ENCODE measurements around the gene CYP19A1. TPM values are rescaled to one million over a fixed set of nuclear protein-coding genes. Genes with fewer than 3 reads are reported as not detected.
"Not testable (repeated sequence)": the region's sequence is repeated elsewhere in the genome, so short reads cannot be mapped to it uniquely, and the experiment has no call there.

CYP19A1 gene
- total RNA-seq, 1 experiment from 2014 or later, result not detected

DNA sequence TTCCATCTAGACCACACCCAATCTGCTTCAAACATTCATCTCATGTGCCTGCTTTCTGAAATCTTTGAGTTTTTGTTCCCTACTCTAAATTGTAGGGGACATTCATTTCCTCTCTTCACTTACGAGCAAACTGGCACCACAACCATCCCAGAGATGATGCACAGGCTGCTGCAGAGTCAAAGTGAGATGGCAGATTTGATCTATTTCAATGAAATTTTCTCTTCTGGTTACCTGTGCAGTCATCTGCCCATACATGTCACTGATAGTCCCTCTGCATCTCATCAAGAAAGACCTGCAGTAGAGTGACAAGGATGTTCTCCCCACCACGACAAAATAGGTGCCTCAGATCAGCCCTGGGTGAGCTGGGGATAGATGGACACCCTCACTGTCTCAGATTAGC, 125.5 kb downstream of the CYP19A1 start:
- DNase-seq (ENCODE audit: low spot score), result no peak

DNA sequence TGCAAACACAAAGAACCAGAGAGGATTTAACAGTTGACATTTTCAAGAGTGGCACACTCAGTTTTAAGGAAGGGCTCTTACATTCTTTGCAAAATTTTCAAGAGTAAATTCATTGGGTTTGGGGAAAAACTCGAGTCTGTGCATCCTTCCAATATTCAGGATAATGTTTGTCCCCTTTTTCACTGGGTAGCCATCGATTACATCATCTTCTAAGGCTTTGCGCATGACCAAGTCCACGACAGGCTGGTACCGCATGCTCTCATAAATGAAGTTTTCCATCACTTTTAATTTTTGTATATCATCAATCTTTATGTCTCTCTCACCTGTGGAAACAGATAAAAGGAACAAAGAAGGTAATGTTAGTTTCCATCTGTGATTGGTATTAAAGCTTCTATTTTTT, 126.2 kb downstream of the CYP19A1 start:
- no peak for DNase-seq (ENCODE audit: low spot score)

DNA sequence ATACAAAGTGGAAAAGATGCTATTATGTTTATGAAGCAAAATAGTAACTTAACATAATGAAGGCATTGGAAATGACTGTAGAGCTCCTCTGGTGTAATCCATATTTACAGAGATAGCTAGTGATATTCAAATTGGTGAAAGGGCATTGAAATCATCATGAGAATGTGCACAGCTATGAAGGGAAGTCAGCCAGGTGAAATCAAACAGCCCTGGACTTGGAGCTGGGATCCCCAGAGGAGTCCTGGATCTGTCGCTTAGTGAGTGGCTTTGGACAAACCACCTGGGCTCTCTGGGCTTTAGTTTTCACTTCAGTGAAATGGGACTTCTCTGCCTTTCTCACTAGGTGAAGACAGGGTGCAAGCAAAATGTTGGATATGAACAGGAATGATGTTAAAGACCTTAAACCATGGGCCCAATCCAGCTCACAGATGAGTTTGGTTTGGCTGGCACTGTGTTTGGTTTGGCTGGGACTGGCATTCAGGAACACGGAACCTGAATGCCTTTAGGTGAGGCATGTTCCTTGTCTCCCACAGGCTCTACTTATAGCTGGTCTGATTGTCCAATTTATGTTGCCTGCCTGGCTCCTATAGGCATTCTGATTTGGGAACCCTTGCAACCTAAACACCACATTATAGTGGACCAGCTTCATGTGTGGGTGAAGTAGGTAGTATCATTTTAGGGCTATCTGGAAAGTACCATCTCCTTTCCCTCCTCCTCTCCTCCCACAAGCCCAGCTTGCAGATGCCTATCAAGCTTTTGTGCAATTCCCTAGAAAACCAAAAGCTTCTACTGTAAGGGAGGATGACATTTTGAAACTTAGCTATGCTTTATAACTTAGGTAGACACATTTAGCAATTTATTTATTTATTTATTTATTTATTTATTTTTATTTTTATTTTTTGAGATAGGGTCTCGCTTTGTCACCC, 133.1 kb downstream of the CYP19A1 start:
- no peak for DNase-seq (ENCODE audit: low spot score)

DNA sequence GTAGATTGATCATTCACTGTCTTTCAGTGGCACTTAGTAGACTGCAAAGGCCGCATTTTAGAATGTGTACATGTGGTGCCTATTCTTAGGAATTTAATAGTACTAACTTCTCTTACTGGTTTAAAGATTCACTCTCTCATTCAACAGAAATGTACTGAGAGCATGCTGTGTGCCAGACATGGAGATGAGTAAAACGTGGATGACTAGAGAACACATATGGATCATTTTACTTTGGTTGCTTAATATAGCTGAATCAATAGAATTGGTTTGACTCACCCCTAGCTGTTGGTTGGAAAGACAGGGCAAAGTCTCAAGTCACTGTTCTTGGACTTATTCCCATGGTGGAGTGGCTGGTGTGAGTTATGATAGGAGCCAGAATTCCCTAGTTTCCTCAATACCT, 134.6 kb downstream of the CYP19A1 start:
- DNase-seq (ENCODE audit: low spot score), result no peak

DNA sequence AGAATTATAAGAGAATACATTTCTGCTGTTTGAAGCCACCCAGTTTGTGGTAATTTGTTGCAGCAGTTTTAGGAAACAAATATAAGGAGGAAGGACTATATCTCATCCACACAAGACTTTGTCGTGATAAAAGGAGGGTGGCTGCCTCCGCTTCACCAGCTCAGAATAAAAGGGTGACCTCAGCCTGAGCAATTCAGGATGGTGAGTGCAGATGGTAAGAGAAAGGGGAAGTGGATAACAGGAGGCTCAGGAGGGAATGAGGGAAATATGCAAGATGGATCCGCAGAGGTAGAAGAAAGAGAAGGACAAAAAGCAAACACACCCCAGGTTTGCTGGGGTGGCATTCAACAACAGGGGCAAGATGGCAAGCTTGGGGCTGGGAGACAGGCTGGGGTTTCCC, 135.6 kb downstream of the CYP19A1 start:
- DNase-seq (ENCODE audit: low spot score), result no peak

DNA sequence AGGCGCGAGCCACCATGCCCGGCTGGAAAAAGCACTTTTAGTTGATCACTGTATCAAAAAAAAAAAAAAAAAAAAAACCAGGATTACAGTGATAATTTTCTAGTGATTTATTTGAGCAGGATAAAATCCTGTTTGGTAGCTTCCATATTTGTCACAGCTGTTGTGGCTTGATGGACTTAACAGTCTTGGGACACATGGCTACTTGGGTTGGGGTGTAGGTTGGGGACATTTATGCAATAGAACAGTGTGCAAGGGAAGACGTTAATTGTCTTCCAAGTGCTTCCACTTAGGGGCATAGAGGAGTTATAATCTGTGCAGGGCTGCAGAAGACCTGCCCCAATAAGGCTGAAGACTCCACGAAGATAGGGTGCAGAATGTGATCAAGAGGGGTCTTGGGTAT, 136.8 kb downstream of the CYP19A1 start:
- DNase-seq (ENCODE audit: low spot score), result no peak

DNA sequence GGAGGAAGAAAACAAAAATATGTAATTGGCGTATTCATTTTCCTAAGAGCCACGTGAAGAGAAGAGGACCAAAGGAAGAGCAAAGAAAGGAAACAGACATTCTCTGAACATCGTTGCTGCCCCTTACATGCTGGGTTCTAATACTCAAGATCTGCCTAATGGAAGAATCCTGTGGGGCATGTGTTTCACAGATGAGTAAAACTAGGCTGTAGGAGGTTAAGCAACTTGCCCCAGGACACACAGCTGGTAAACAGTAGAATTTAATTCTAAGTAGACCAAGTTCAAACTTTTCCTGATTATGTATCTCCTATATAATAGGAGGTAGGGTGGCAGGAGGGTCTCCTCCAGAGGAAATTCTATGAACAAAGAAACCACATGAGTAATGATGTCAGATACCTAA, 137.6 kb downstream of the CYP19A1 start:
- no peak for DNase-seq (ENCODE audit: low spot score)

DNA sequence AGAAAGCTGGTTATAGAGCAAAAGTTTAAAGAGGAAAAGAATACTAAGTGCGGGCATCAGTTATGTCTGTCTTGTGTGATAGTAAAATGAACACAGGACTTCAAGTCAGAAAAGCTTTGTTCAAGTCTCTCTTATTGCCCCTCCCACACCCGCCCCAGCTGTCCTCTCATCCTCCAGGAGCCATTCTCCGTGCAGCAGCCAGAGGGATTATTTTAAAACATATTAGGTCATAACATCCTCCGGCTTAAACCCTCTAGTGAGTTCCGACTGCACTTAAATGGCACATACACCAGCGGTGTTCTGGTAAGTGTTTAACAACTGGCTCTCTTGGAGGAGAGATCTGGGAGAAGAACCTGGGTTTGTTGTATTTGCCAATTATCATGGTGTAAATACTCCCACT, 138.9 kb downstream of the CYP19A1 start:
- no peak for DNase-seq (ENCODE audit: low spot score)

DNA sequence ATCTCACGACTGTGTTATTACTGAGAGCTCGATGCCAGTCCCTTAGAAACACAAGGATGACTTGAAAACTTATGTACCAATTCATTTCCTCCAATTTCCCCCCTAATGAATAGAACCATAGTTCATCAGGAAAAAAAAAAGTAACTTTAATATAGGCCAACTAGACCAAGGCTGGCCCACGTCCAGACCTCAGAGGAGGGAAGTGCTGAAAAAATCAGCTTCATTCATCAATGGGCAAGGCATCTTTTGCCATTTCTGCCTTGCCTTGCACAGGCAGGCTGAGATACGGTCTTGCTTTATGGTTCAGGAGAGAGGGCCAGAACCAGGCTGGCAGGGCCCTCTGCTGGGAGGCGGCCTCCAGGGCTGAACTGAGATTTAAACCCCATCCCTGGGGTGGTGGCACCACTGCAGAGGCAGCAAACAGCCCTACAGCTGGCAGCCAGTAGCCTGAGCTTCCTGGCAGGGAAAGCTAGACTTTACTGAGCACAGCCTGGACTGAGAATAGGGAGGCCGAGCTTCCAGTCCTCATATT, 139.6 kb downstream of the CYP19A1 start:
- no peak for DNase-seq (ENCODE audit: low spot score)

DNA sequence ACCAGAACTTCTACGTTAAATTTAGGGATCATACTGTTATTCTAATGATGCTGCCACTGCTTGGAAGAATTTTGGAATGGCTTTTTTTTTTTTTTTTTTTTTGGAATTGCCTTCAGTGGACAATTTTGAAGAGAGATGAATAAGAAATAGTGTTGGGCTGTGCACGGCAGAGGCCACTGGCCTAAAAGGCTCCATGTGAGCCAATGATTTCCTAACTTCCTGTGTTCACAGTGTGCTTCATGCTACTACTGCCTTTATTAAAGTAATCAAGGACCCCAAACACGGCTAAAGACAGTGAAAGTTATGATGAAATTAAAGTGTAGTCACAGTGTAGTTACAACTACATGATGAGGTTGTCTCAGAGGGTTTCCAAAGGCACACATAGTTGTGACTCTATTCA, 142.9 kb downstream of the CYP19A1 start:
- no peak for DNase-seq (ENCODE audit: low spot score)

DNA sequence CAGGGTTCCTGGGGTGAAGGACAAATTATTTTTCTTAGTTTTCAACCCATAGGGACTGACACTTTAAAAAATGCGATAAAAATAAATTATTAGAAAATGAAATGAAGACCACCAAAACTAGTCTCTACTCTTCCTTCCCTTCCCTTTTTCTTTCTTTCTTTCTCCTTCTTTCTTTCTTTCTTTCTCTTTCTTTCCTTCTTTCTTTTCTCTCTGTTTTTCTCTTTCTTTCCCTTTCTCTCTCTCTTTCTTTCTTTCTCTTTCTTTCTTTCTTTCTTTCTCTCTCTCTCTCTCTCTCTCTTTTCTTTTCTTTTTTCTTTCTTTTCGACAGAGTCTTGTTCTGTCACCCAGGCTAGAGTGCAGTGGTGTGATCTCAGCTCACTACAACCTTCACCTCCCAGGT, 144.4 kb downstream of the CYP19A1 start:
- DNase-seq (ENCODE audit: low spot score), result no peak

DNA sequence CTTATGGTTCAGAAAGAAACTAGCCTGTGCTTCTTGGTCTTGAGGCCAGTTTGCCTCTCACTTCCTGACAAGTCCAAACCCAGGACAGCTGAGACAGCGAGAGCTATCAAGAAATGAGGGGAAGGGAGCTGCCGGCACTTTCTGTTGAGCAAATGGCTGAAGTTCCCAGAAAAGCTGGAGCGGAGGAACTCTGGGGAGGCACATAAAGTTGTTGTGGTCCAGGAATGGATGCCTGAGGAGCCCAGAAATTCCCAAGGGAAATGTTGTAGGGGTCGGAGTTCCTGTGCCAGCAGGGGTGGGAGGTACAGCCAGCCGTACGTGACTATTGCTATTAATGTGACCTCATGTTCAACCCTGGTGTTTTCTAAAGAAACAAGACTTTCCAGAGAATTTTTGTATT, 144.9 kb downstream of the CYP19A1 start:
- DNase-seq (ENCODE audit: low spot score), result no peak

DNA sequence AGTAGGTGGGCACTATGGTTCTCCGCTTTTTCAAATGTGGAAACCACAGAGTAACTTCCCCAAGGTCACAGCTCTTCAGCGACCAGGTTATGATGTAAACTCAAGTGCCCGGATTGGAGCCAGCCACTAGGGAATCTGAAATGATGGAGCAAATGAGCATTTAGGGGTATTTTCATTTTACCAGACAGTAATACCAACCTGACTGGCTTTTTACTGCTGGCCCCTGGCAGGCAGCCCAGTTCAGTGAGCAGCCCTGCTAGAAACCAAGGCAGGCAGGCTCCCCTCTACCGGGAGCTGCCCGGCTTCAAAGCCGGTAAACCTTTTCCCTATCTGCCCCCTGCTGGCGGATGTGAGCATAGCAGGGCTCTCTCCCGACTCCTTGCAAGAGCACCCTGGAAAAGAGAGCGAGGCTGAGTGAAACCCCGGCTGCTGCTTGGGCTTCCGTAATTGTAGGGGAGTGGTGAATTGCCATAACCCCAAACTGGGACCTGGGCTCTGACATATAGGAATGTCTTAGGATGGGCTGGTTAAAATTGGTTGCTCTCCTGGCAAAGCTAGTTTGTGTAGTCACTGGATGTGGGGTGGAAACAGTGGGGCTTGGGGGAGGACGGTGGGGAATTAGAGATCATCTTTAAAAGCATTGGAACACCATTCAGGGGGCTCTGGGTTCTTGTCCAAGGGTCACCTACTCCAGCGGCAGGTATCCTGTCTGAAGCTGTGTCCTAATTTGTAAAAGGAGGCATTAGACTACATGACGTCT, 145.7 kb downstream of the CYP19A1 start:
- peak; percentile 92 for DNase-seq (ENCODE audit: low spot score)

DNA sequence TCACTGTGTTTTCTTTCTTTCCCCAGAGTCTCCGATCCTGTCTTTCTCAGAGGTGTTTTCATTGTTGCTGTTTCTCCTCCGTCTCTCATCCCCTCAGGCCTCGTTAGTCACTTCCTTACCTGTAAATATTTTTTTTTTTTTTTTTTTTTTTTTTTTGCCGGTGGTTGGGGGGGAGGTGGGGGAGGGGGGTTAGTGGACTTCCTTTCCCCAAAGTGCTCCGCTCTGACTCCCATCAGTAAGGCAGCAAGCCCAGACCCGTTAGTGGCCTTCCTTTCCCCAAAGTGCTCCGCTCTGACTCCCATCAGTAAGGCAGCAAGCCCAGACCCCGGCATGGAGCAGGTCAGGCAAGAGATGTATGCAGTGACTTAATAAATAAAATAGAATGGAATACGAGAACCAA, 146.6 kb downstream of the CYP19A1 start:
- no peak for DNase-seq (ENCODE audit: low spot score)

DNA sequence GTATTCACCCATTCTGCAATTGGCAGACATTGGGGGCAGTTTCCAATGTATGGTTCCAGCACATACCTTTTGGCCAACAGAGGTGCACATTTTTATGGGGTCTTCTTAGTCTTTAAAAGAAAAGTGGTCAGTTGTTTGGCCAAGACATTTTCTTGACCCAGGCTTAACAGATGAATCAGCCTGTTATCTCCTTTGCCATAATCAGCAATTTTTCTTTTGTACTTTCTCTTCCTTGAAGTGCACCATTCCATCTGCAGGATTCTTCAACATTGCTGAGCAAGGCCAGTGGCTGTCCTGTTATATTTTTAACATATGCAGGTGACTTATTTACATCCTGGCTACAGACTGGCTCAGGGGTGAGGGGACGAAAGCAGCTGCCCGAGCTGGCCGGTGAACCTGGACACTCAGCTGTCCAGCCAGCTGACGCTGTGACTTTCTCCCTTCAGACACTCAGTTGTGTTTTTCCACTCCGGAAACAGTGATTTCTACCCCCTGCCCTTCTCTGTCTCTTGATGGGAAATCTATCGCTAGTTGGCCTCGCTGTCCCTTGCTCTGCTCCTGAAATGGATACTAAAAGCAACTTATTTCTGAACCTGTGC, 147.2 kb downstream of the CYP19A1 start:
- no peak for DNase-seq (ENCODE audit: low spot score)

DNA sequence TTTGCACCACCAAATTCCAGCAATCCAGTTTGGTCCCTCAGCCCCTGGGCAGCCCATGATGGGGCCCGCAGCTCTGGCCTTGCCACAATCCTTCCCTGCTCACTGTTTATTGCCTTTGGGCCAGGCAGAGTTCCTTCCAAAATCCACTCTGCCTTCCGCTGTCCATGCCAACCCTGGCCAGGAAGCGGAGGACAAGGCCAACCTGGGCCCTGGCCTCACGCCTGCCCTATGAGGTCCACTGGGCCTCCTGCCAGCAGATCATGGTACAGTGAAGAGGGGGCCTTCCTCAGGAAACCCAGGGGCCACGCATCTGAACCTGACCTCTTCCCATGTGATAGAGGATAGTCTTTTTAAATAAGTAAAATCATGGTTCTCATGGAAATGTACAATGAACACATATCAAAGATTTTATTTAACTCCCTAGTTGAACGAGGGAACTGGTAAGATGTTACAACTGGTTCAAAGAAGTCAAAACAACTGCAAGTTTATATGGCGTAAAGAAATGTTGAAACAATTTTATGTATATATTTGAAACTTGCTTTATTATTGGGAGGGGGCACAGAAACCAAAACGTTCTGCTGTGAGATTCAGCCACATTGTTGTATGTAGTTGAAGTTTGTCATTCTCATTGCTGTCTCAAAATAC, 147.8 kb downstream of the CYP19A1 start:
- DNase-seq (ENCODE audit: low spot score), result no peak

DNA sequence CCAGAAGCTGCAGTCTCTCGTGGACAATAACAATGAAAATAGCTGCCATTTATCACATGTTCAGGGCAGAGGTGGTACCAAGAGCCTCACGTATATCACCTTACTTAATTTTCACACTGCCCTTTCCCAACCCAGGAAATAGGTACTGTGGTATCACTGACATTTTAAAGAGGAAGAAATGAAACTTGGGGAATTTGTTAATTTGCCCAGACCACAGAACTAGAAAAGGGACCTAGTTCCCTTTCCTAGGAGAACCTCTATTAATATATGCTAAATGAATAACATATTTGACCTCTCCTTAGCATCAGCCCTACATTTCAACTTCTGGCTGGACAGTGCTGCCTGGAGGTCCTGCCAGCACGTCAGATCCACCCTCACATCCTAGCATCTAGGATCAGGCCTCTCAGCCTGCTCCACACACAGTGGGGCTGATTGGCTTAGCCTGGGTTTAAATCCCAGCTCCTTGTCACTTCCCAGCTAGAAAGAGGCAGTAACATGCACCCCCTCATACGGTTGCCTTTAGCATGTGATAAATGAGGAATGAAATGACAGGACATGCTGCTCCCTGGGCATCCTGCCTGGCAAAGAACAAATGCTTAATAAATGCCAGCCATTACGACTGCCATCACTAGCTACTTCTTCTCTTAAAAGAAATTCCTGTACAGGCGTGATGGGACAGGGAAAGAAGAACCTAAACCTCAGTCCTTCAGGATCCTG, 148.6 kb downstream of the CYP19A1 start:
- no peak for DNase-seq (ENCODE audit: low spot score)

DNA sequence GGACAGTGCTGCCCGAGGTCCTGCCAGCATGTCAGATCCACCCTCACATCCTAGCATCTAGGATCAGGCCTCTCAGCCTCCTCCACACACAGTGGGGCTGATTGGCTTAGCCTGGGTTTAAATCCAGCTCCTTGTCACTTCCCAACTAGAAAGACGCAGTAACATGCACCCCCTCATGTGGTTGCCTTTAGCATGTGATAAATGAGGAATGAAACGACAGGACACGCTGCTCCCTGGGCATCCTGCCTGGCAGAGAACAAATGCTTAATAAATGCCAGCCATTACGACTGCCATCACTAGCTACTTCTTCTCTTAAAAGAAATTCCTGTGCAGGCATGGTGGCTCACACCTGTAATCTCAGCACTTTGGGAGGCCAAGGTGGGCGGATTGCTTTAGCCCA, 149.6 kb downstream of the CYP19A1 start:
- not testable (repeated sequence) for DNase-seq (ENCODE audit: low spot score)

DNA sequence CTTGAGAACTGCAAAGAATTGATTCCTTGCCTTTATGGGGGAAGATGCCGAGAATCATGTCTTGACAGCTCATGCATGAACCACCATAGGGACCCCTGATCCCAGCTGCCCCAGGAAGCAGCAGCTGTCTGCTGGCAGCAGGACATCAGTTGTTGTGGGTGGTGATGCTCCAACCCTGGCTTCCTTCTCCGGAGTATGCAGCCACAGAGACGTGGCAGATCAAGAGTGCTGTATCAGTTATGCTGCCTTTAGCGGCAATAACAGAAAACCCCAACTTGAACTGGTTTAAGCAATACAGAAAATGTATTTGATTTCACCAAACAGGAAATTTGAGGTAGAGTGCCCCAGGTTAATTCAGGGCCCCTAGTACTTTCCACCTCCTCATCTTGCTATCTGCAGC, 151.5 kb downstream of the CYP19A1 start:
- no peak for DNase-seq (ENCODE audit: low spot score)

DNA sequence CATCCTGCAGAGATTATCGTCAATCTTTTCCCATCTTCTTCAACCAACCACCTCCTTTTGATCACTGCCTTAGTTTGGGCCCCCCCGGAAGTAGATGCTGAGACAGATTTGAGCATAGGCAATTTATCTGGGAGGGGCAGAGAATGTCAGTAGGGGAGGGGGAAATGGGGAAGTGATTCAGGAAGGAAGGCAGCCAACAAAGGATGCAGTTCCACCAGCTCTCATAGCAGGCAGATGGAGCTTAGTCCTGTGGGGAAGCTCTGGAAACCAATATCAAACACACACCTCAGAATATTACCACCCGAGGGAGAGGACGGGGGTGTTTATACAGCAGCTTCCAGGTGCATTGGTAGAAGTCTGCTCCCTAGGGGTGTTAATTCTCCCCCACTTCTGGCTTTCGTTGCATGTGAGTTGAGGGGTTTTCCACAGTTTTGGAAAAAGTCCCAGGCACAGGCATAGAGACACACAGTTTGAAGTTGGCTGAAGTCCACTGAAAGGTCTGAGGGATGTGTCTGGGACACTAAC, 152.2 kb downstream of the CYP19A1 start:
- no peak for DNase-seq (ENCODE audit: low spot score)

All from HT-29 (cell line).